HepG2 (cell line): ENCODE results near the gene TMEM86B. TPM values are rescaled to one million over a fixed set of nuclear protein-coding genes. Genes with fewer than 3 reads are reported as not detected.

ENCODE experiments used
- EHMT2 ChIP-seq: fragments of 200-600 bp; sonication (generic); IDR thresholded peaks from 2 replicates; pipeline ENCODE4 v1.7.0; 2017; ENCODE audit warnings: antibody characterized with exemption, low read depth, low read length, borderline replicate concordance
- ETS1 ChIP-seq: sonication (generic); formaldehyde crosslinking; IDR thresholded peaks from 2 replicates; pipeline ENCODE4 v1.4.0; 2020; ENCODE audit warnings: missing genetic modification reagents
- NFIC ChIP-seq: IDR thresholded peaks from 2 replicates; pipeline ENCODE4 v1.6.1; 2012; ENCODE audit warnings: mild to moderate bottlenecking, low read length, inconsistent platforms
- NR3C1 ChIP-seq: sonication (generic); formaldehyde crosslinking; IDR thresholded peaks from 2 replicates; pipeline ENCODE4 v1.4.0; 2020; ENCODE audit warnings: missing genetic modification reagents
- RBFOX2 ChIP-seq: fragments of 200-400 bp; formaldehyde crosslinking; IDR thresholded peaks from 2 replicates; pipeline ENCODE4 v1.6.1; 2017; ENCODE audit warnings: low read depth, mild to moderate bottlenecking, low read length
- TBX2 ChIP-seq: sonication (generic); formaldehyde crosslinking; IDR thresholded peaks from 2 replicates; pipeline ENCODE4 v1.5.0; 2020; ENCODE audit warnings: missing genetic modification reagents, mild to moderate bottlenecking, borderline replicate concordance
- TSC22D2 ChIP-seq: sonication (generic); formaldehyde crosslinking; IDR thresholded peaks from 2 replicates; pipeline ENCODE4 v1.5.1; 2020; ENCODE audit warnings: missing genetic modification reagents, mild to moderate bottlenecking, borderline replicate concordance
- XBP1 ChIP-seq: sonication (generic); formaldehyde crosslinking; IDR thresholded peaks from 2 replicates; pipeline ENCODE4 v1.5.0; 2020; ENCODE audit warnings: missing genetic modification reagents
- ZBTB7A ChIP-seq: sonication (generic); formaldehyde crosslinking; IDR thresholded peaks from 2 replicates; pipeline ENCODE4 v1.8.0; 2022; ENCODE audit warnings: mild to moderate bottlenecking, missing genetic modification reagents
- ZNF282 ChIP-seq: fragments of 450-650 bp; IDR thresholded peaks from 2 replicates; pipeline ENCODE4 v1.6.1; 2018; ENCODE audit not compliant: partially characterized antibody
- ZNF354B ChIP-seq: sonication (generic); formaldehyde crosslinking; IDR thresholded peaks from 2 replicates; pipeline ENCODE4 v1.8.0; 2022; ENCODE audit warnings: mild to moderate bottlenecking, missing genetic modification reagents
- ZNF605 ChIP-seq: sonication (generic); formaldehyde crosslinking; IDR thresholded peaks from 2 replicates; pipeline ENCODE4 v1.8.0; 2022; ENCODE audit warnings: mild to moderate bottlenecking, missing genetic modification reagents
- polyA plus RNA-seq, 8 experiments: library from polyadenylated mRNA; depleted of rRNA in 3 of 8; stranded (reverse) in 7 of 8; unstranded in 1 of 8; fragments of >200 nt; fragmentation: Illumina TruSeq in 4 of 8; extraction: Trizol in 4 of 8; gene quantifications; 2 replicates each; pipeline versions ENCODE4 v1.2.1 to v1.2.3, GENCODE V29; 2011 to 2016; ENCODE audit warnings: low read depth in 4 of 8, missing spikeins in 1 of 8, mixed read lengths in 1 of 8; ENCODE audit not compliant: insufficient read depth in 1 of 8
- total RNA-seq, 5 experiments: library from RNA; depleted of rRNA; stranded (reverse); fragments of >200 nt; fragmentation: Illumina TruSeq; extraction: Trizol; gene quantifications; 2 replicates each; pipeline ENCODE4 v1.2.3, GENCODE V29; 2016; ENCODE audit warnings: low read depth in 1 of 5
- TF ChIP-seq, protein P1 (sequence below): sonication (generic); formaldehyde crosslinking; IDR thresholded peaks from 2 replicates; pipeline ENCODE4 v1.9.0; 2021; ENCODE audit warnings: missing genetic modification reagents, borderline replicate concordance
- TF ChIP-seq, protein P2 (sequence below): sonication (generic); formaldehyde crosslinking; IDR thresholded peaks from 2 replicates; pipeline ENCODE4 v1.4.0; 2020; ENCODE audit warnings: missing genetic modification reagents, borderline replicate concordance
- TF ChIP-seq, protein P3 (sequence below): sonication (generic); formaldehyde crosslinking; IDR thresholded peaks from 2 replicates; pipeline ENCODE4 v1.8.0; 2022; ENCODE audit warnings: missing genetic modification reagents, mild to moderate bottlenecking, inconsistent platforms, borderline replicate concordance
- TF ChIP-seq, protein P4 (sequence below): IDR thresholded peaks from 2 replicates; pipeline ENCODE4 v1.6.1; 2016

TMEM86B gene
- total and polyA plus RNA-seq, 2 of the 13 experiments (the other 11 are each of a cell fraction or from before 2014, with no cell fraction given), result 7.7 to 9.6 TPM

DNA sequence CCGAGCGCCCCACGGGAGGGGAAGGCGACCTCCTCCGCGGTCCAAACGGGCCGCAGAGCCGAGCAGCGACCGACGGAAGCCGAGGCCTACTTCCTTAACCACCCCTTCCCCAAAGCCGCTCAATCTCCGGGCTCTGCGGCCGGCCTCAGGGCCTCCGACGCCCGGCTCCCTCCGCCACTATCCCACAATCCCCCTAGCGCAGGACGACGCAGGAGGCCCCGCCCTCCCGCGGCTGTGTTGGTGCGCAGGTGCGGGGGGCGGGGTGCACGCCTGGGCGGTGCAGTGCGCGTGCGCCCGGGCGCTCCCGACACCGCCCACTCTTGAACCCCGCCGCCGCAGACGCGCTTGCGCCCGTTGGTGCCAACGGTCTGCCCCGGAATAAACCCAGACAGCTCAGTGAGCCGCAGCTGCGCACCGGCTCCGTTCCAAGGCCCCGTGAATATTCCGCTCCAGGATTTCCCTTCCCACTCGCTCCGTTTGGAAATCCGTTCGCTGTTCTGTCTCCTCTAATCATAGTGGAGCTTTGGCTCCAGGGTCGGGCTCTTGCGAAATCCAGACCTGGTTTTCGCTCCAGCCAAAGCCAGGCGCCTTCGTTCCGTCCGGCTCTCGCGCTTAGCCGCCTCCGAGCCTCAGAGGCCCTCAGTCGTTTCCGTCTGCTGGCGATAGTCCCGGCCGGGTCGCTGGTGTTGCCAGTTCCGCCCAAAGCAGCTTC lies 30.4 kb upstream of the TMEM86B start, which contains the start of gene PPP6R1 (continued):
- TF ChIP-seq ETS1 (CRISPR knock-in tag) (no peak), ZNF354B (no peak), NR3C1 (no peak), NFIC (peak; percentile 60; the same call in 1 of the 2 replicates), ZNF282 (no peak), RBFOX2 (peak; percentile 95), XBP1 (no peak), TSC22D2 (peak; percentile 54; the same call in 1 of the 2 replicates), ZBTB7A (no peak), ZNF605 (CRISPR knock-in tag) (peak; percentile 95), TBX2 (peak; percentile 90; the same call in 1 of the 2 replicates), EHMT2 (no peak)
- TF ChIP-seq, protein P1, sequence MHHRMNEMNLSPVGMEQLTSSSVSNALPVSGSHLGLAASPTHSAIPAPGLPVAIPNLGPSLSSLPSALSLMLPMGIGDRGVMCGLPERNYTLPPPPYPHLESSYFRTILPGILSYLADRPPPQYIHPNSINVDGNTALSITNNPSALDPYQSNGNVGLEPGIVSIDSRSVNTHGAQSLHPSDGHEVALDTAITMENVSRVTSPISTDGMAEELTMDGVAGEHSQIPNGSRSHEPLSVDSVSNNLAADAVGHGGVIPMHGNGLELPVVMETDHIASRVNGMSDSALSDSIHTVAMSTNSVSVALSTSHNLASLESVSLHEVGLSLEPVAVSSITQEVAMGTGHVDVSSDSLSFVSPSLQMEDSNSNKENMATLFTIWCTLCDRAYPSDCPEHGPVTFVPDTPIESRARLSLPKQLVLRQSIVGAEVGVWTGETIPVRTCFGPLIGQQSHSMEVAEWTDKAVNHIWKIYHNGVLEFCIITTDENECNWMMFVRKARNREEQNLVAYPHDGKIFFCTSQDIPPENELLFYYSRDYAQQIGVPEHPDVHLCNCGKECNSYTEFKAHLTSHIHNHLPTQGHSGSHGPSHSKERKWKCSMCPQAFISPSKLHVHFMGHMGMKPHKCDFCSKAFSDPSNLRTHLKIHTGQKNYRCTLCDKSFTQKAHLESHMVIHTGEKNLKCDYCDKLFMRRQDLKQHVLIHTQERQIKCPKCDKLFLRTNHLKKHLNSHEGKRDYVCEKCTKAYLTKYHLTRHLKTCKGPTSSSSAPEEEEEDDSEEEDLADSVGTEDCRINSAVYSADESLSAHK (CRISPR knock-in tag), result no peak
- TF ChIP-seq, protein P2, sequence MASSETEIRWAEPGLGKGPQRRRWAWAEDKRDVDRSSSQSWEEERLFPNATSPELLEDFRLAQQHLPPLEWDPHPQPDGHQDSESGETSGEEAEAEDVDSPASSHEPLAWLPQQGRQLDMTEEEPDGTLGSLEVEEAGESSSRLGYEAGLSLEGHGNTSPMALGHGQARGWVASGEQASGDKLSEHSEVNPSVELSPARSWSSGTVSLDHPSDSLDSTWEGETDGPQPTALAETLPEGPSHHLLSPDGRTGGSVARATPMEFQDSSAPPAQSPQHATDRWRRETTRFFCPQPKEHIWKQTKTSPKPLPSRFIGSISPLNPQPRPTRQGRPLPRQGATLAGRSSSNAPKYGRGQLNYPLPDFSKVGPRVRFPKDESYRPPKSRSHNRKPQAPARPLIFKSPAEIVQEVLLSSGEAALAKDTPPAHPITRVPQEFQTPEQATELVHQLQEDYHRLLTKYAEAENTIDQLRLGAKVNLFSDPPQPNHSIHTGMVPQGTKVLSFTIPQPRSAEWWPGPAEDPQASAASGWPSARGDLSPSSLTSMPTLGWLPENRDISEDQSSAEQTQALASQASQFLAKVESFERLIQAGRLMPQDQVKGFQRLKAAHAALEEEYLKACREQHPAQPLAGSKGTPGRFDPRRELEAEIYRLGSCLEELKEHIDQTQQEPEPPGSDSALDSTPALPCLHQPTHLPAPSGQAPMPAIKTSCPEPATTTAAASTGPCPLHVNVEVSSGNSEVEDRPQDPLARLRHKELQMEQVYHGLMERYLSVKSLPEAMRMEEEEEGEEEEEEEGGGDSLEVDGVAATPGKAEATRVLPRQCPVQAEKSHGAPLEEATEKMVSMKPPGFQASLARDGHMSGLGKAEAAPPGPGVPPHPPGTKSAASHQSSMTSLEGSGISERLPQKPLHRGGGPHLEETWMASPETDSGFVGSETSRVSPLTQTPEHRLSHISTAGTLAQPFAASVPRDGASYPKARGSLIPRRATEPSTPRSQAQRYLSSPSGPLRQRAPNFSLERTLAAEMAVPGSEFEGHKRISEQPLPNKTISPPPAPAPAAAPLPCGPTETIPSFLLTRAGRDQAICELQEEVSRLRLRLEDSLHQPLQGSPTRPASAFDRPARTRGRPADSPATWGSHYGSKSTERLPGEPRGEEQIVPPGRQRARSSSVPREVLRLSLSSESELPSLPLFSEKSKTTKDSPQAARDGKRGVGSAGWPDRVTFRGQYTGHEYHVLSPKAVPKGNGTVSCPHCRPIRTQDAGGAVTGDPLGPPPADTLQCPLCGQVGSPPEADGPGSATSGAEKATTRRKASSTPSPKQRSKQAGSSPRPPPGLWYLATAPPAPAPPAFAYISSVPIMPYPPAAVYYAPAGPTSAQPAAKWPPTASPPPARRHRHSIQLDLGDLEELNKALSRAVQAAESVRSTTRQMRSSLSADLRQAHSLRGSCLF (CRISPR knock-in tag), result no peak
- TF ChIP-seq, protein P3, sequence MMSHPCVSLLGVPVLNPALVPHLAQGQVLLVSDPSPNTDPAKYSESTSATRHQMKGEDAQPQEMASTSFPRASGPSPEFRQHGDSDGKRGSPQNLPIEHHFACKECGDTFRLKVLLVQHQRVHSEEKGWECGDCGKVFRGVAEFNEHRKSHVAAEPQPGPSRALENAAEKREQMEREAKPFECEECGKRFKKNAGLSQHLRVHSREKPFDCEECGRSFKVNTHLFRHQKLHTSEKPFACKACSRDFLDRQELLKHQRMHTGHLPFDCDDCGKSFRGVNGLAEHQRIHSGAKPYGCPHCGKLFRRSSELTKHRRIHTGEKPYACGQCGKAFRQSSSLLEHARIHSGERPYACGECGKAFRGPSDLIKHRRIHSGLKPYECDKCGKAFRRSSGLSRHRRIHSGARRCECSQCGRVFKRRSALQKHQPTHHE (CRISPR knock-in tag), result peak; percentile 89
- TF ChIP-seq, protein P4, sequence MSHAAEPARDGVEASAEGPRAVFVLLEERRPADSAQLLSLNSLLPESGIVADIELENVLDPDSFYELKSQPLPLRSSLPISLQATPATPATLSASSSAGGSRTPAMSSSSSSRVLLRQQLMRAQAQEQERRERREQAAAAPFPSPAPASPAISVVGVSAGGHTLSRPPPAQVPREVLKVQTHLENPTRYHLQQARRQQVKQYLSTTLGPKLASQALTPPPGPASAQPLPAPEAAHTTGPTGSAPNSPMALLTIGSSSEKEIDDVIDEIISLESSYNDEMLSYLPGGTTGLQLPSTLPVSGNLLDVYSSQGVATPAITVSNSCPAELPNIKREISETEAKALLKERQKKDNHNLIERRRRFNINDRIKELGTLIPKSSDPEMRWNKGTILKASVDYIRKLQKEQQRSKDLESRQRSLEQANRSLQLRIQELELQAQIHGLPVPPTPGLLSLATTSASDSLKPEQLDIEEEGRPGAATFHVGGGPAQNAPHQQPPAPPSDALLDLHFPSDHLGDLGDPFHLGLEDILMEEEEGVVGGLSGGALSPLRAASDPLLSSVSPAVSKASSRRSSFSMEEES, result peak; percentile 93
